Measurements from ENCODE around the gene UBE2L3.

The UBE2L3 gene

DNA sequence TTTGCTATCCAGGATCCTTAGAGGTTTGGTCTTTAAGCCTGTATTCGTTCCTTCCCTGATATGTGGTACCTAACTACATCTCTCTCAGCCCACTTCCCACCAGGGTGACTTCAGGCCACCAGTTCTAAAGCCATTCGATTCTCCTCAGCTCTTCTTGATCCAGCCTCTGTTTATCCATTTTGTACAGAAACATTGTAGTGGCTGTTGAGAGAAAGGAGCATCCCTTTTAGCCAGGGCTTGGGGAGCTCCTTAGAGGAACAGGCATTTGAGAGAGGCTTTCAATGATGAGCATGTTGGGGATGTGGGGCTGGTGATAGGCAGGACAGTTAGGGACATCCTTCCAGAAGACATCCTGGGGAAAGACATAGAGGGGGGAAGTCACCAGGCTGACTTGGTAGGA lies 17.9 kb downstream of the UBE2L3 start:
- Histone ChIP-seq H2BK15ac (replicated peaks; ENCODE audit: low read depth) (no peak overlapping the region), H3K4me3 (ENCODE audit: low read length) (no peak overlapping the region), H3K79me1 (ENCODE audit: low read length) (peaks cover 26% of the 10 kb centered on the region), H4K8ac (ENCODE audit: low read depth, low read length) (no peak overlapping the region), H3K4me2 (ENCODE audit: low read length) (no peak overlapping the region), H3K36me3 (ENCODE audit: control insufficient read depth, insufficient read depth, low read length) (peaks cover 1% of the 10 kb centered on the region), H2BK5ac (ENCODE audit: low read length) (no peak overlapping the region), H3K18ac (ENCODE audit: low read length) (no peak overlapping the region), H3K56ac (ENCODE audit: low read length) (no peak overlapping the region), H3K4ac (ENCODE audit: low read depth, low read length) (no peak overlapping the region), H3K27ac (ENCODE audit: low read depth, low read length) (no peak overlapping the region), H2BK120ac (ENCODE audit: low read depth, low read length) (no peak overlapping the region), H3K4me1 (ENCODE audit: control insufficient read depth, low read depth, low read length) (no peaks in the 10 kb centered on the region), H2AK5ac (ENCODE audit: low read length) (no peak overlapping the region), H3K27me3 (ENCODE audit: insufficient read depth, low read length, poor library complexity) (no peaks in the 10 kb centered on the region), H3K79me2 (ENCODE audit: control insufficient read depth, insufficient read depth, low read length) (peaks cover 82% of the 10 kb centered on the region), H4K5ac (ENCODE audit: low read length) (no peak overlapping the region), H3K9ac (ENCODE audit: low read length) (no peak overlapping the region), H3K23ac (ENCODE audit: low read length) (no peak overlapping the region)
- no CpG with 5 or more reads among the region's 2 CpGs for WGBS (ENCODE audit: extremely low coverage, insufficient coverage, low lambda C conversion rate)
- no peak for DNase-seq

DNA sequence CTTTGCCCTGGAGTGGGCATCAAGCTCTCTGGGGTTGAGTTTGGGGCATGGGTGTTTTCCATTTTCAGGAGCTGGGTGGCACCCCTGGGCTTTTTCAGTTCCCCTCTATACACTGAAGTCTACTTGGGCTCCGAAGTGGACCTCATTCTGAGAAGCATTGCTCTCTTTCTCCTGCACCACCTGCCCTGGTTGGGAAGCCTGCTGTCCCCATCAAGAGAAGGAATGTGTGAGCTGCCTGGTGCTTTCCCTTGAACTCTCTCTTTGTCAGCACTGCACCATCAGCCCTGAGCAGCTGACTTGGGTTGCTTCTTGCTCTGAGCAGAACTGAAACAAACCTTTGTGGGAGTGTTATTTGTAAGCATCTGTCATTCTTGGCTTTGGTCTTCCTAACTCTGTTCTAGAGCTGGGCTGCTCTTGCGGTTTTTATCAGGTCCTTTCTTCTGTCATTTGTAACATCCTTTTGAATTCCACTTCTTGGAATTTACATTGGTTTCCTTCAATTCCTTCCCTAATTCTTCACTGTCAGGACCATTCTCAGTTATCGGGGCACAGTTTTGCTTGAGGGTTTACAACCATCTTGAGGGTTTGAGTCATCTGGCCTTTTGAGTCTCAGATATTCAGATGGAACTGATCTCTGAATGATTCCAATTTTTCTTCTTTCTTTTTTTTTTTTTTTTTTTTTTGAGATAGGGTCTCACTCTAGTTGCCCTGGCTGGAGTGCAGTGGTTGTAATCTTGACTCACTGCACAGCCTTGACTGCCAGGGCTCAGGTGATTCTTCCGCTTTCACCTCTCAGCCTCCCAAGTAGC lies 20.5 kb downstream of the UBE2L3 start:
- no peak overlapping the region for H3K18ac ChIP-seq (ENCODE audit: low read length)
- peaks cover 2% of the 10 kb centered on the region for H3K36me3 ChIP-seq (ENCODE audit: control insufficient read depth, insufficient read depth, low read length)
- H3K27ac ChIP-seq (ENCODE audit: low read depth, low read length), result no peak overlapping the region
- no CpG with 5 or more reads among the region's 4 CpGs for WGBS (ENCODE audit: extremely low coverage, insufficient coverage, low lambda C conversion rate)
- H2BK5ac ChIP-seq (ENCODE audit: low read length), result no peak overlapping the region
- no peak overlapping the region for H2AK5ac ChIP-seq (ENCODE audit: low read length)
- no peak overlapping the region for H2BK120ac ChIP-seq (ENCODE audit: low read depth, low read length)
- H2BK15ac ChIP-seq (replicated peaks; ENCODE audit: low read depth), result no peak overlapping the region
- H3K23ac ChIP-seq (ENCODE audit: low read length), result no peak overlapping the region
- H3K27me3 ChIP-seq (ENCODE audit: insufficient read depth, low read length, poor library complexity), result no peaks in the 10 kb centered on the region
- H3K4ac ChIP-seq (ENCODE audit: low read depth, low read length), result no peak overlapping the region
- H4K5ac ChIP-seq (ENCODE audit: low read length), result no peak overlapping the region
- peaks cover 41% of the 10 kb centered on the region for H3K79me1 ChIP-seq (ENCODE audit: low read length)
- H3K56ac ChIP-seq (ENCODE audit: low read length), result no peak overlapping the region
- H3K4me1 ChIP-seq (ENCODE audit: control insufficient read depth, low read depth, low read length), result no peaks in the 10 kb centered on the region
- no peak overlapping the region for H3K9ac ChIP-seq (ENCODE audit: low read length)
- no peak for DNase-seq
- H3K4me2 ChIP-seq (ENCODE audit: low read length), result no peak overlapping the region
- H3K79me2 ChIP-seq (ENCODE audit: control insufficient read depth, insufficient read depth, low read length), result peaks cover 83% of the 10 kb centered on the region
- no peak overlapping the region for H3K4me3 ChIP-seq (ENCODE audit: low read length)
- H4K8ac ChIP-seq (ENCODE audit: low read depth, low read length), result no peak overlapping the region

DNA sequence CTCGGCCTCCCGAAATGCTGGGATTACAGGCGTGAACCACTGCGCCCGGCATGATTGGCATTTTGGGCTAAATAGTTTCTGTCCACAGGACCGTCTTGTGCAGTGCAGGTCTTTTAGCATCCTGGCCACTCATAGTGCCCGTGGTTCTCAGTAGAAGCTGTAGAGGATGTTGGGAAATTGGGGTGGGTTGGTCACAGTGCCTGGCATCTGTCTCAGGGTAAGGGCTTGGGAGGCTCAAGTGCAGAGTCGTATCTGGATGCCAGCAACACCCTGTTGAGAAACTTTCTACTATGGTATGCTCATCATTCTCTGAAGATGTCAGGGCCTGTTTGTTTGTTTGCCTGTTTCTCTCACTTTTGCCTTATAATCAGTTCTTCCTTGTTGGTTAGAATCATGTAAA lies 21.9 kb downstream of the UBE2L3 start:
- peaks cover 11% of the 10 kb centered on the region for H3K36me3 ChIP-seq (ENCODE audit: control insufficient read depth, insufficient read depth, low read length)

DNA sequence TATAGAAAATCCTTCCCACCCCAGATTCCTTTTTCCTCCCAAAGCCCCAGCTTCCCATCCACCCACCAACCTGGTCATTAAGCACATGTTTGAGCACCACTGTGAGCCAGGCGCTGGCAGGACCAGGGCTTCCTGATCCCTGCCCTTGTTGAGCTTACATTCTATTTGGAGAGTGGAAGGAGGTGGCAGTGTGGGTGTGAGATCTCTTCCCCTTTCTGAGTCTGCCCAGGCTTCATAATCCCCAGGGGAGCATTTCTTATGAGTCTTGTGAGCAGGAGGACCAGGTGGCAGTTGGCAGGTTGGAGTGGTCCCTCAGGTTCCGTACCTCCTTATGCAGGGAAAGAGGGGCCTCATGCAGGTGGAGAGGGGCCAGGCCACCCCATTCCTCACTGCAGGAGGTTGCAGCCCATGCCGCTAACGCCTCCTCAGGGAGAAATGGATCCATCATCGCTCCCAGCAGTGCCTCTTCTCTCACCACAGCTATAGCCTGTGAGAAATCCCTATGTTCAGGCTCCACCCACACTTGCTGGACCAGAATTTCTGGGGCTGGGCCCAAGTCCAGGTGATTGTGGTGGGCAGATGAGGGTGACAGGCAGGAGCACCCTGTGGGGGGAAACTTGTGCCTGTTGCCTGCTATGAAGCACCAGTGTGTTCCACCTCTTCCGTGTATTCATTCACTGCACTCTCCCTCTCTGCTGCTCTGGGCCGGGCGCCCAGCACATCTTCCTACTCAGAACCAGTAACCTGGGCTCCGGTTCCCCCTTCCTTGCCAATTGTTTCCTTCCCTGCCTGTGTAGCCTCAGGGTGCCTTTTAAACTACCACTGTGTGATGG lies 23.5 kb downstream of the UBE2L3 start:
- H3K23ac ChIP-seq (ENCODE audit: low read length), result no peak overlapping the region
- H3K27me3 ChIP-seq (ENCODE audit: insufficient read depth, low read length, poor library complexity), result no peaks in the 10 kb centered on the region
- no peak overlapping the region for H3K4me2 ChIP-seq (ENCODE audit: low read length)
- no peak overlapping the region for H3K4me3 ChIP-seq (ENCODE audit: low read length)
- no peak overlapping the region for H4K8ac ChIP-seq (ENCODE audit: low read depth, low read length)
- no peak overlapping the region for H2BK120ac ChIP-seq (ENCODE audit: low read depth, low read length)
- H3K56ac ChIP-seq (ENCODE audit: low read length), result no peak overlapping the region
- H3K27ac ChIP-seq (ENCODE audit: low read depth, low read length), result no peak overlapping the region
- no peak for DNase-seq
- no peak overlapping the region for H3K9ac ChIP-seq (ENCODE audit: low read length)
- no peak overlapping the region for H3K4ac ChIP-seq (ENCODE audit: low read depth, low read length)
- H3K18ac ChIP-seq (ENCODE audit: low read length), result no peak overlapping the region
- no CpG with 5 or more reads among the region's 9 CpGs for WGBS (ENCODE audit: extremely low coverage, insufficient coverage, low lambda C conversion rate)
- H2BK5ac ChIP-seq (ENCODE audit: low read length), result no peak overlapping the region
- no peak overlapping the region for H2BK15ac ChIP-seq (replicated peaks; ENCODE audit: low read depth)
- H3K36me3 ChIP-seq (ENCODE audit: control insufficient read depth, insufficient read depth, low read length), result peaks cover 19% of the 10 kb centered on the region
- no peak overlapping the region for H2AK5ac ChIP-seq (ENCODE audit: low read length)
- peaks cover 86% of the 10 kb centered on the region for H3K79me2 ChIP-seq (ENCODE audit: control insufficient read depth, insufficient read depth, low read length)
- H3K79me1 ChIP-seq (ENCODE audit: low read length), result peaks cover 51% of the 10 kb centered on the region
- H4K5ac ChIP-seq (ENCODE audit: low read length), result no peak overlapping the region
- no peaks in the 10 kb centered on the region for H3K4me1 ChIP-seq (ENCODE audit: control insufficient read depth, low read depth, low read length)

More for the DNA sequence above, 21.9 kb downstream of the UBE2L3 start:
- H2BK15ac ChIP-seq (replicated peaks; ENCODE audit: low read depth), result no peak overlapping the region
- H3K18ac ChIP-seq (ENCODE audit: low read length), result no peak overlapping the region
- H3K4me2 ChIP-seq (ENCODE audit: low read length), result no peak overlapping the region
- no peak overlapping the region for H2BK120ac ChIP-seq (ENCODE audit: low read depth, low read length)
- no peak overlapping the region for H3K27ac ChIP-seq (ENCODE audit: low read depth, low read length)
- no peak overlapping the region for H3K4me3 ChIP-seq (ENCODE audit: low read length)
- H3K4me1 ChIP-seq (ENCODE audit: control insufficient read depth, low read depth, low read length), result no peaks in the 10 kb centered on the region
- H3K56ac ChIP-seq (ENCODE audit: low read length), result no peak overlapping the region
- no peak overlapping the region for H2BK5ac ChIP-seq (ENCODE audit: low read length)
- no CpG with 5 or more reads among the region's 8 CpGs for WGBS (ENCODE audit: extremely low coverage, insufficient coverage, low lambda C conversion rate)
- no peaks in the 10 kb centered on the region for H3K27me3 ChIP-seq (ENCODE audit: insufficient read depth, low read length, poor library complexity)
- H3K79me2 ChIP-seq (ENCODE audit: control insufficient read depth, insufficient read depth, low read length), result peaks cover 88% of the 10 kb centered on the region
- no peak overlapping the region for H4K5ac ChIP-seq (ENCODE audit: low read length)
- no peak overlapping the region for H2AK5ac ChIP-seq (ENCODE audit: low read length)
- no peak overlapping the region for H3K23ac ChIP-seq (ENCODE audit: low read length)
- H3K9ac ChIP-seq (ENCODE audit: low read length), result no peak overlapping the region
- H3K4ac ChIP-seq (ENCODE audit: low read depth, low read length), result no peak overlapping the region
- peaks cover 47% of the 10 kb centered on the region for H3K79me1 ChIP-seq (ENCODE audit: low read length)
- no peak overlapping the region for H4K8ac ChIP-seq (ENCODE audit: low read depth, low read length)
- DNase-seq, result no peak

DNA sequence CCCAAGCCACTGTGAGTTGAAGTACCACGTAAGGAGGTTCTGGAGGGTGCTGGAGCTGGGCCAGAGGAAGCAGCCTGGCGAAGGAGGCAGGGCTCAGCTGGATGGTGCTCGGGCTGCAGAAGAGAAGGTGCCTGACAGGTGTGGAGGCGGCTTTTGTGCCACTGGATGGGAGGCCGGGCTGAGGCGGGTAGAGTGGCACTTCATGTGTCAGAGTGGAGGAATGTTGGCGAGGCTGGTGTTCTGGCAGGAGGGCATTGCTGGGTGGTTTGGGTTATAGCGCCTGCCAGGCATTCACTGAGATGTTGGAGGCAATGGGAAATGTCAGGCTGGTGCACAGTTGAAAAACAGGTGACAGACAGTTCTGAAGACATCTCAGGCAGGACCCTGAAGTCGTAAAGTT lies 24.2 kb downstream of the UBE2L3 start:
- Histone ChIP-seq H4K5ac (ENCODE audit: low read length) (no peak overlapping the region), H3K27me3 (ENCODE audit: insufficient read depth, low read length, poor library complexity) (no peaks in the 10 kb centered on the region), H3K4me2 (ENCODE audit: low read length) (no peak overlapping the region), H3K36me3 (ENCODE audit: control insufficient read depth, insufficient read depth, low read length) (peaks cover 19% of the 10 kb centered on the region), H2AK5ac (ENCODE audit: low read length) (no peak overlapping the region), H2BK15ac (replicated peaks; ENCODE audit: low read depth) (no peak overlapping the region), H2BK5ac (ENCODE audit: low read length) (no peak overlapping the region), H3K79me1 (ENCODE audit: low read length) (peaks cover 51% of the 10 kb centered on the region), H4K8ac (ENCODE audit: low read depth, low read length) (no peak overlapping the region), H3K4ac (ENCODE audit: low read depth, low read length) (no peak overlapping the region), H3K18ac (ENCODE audit: low read length) (no peak overlapping the region), H3K4me1 (ENCODE audit: control insufficient read depth, low read depth, low read length) (no peaks in the 10 kb centered on the region), H3K56ac (ENCODE audit: low read length) (no peak overlapping the region), H3K79me2 (ENCODE audit: control insufficient read depth, insufficient read depth, low read length) (peaks cover 87% of the 10 kb centered on the region), H3K9ac (ENCODE audit: low read length) (no peak overlapping the region), H3K27ac (ENCODE audit: low read depth, low read length) (no peak overlapping the region), H3K4me3 (ENCODE audit: low read length) (no peak overlapping the region), H3K23ac (ENCODE audit: low read length) (no peak overlapping the region), H2BK120ac (ENCODE audit: low read depth, low read length) (no peak overlapping the region)
- DNase-seq, result no peak
- no CpG with 5 or more reads among the region's 9 CpGs for WGBS (ENCODE audit: extremely low coverage, insufficient coverage, low lambda C conversion rate)
